HG02870 (cell line): ENCODE data around the gene CFAP221.
A peak's percentile ranks its signal among the peaks of the same experiment; 100 is the strongest.

ENCODE experiments used
- ATAC-seq: cut with Tn5 transposase; IDR thresholded peaks from one replicate; pipeline ENCODE4 v1.9.1; 2021; ENCODE audit warnings: mild to moderate bottlenecking, moderate library complexity; ENCODE audit not compliant: unreplicated experiment

The CFAP221 gene

GRCh38 chr2:119641562-119642258 is 97.5 kb downstream of the CFAP221 start:
- peak; percentile 93 for ATAC-seq

- no peak for ATAC-seq
Observed at GRCh38 chr2:119644186-119644585, 99.9 kb downstream of the CFAP221 start.

GRCh38 chr2:119645173-119645855 is 101.1 kb downstream of the CFAP221 start:
- ATAC-seq: no peak

- no peak for ATAC-seq
Observed at GRCh38 chr2:119646149-119646548, 101.9 kb downstream of the CFAP221 start.

- peak; percentile 63 for ATAC-seq
Observed at GRCh38 chr2:119647440-119648169, 103.4 kb downstream of the CFAP221 start.

DNA sequence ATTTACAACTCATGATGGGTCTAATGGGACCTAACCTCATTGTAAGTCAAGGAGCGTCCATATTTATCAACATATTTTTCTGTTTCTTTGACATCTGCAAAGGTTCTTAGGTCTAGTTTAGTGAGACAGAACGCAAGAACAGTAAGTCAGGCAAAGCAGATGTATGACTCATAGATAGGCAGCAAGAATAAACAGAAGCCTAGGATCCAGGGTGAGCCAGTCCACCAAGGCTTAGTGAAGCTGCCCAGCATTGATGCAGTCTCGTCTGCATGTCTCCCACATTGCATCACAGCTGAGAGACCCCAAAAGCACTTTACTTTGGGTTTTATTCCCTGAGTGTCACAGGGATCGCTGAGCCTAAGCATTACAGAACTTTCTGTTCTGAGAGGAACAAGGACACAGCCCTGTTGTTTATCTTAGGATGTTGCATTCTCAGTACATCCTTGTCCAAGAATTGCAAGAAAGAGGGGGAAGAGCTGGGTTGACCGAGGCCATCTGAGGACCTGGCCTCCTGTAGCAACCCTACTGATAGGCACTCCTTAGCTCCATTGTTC is 105.2 kb downstream of the CFAP221 start:
- ATAC-seq: no peak

GRCh38 chr2:119650206-119650605 is 106.0 kb downstream of the CFAP221 start:
- no peak for ATAC-seq

DNA sequence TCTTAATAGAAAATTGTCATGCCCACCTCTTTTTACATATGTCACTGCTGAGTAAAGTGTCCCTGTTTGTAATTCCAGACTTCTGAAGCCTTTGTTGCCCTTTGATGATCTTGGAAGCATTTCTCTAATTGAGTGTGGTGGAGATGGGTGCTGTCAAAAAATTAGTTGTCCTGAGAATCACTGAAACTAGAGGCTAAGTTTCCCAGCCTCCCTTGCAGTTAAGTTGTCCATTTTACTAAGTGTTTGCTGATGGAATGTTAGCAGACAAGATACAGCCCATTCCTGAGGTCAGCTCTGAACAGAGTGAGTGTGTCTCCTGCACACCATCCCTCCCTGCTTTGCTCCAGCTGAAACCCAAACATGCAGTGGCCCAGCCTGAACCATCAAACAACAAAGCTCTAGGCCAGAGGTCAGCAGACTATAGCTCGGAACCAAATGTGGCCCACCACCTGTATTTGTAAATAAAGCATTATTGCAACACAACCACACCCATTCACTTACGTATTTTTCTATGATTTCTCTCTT is 106.7 kb downstream of the CFAP221 start:
- ATAC-seq: no peak

DNA sequence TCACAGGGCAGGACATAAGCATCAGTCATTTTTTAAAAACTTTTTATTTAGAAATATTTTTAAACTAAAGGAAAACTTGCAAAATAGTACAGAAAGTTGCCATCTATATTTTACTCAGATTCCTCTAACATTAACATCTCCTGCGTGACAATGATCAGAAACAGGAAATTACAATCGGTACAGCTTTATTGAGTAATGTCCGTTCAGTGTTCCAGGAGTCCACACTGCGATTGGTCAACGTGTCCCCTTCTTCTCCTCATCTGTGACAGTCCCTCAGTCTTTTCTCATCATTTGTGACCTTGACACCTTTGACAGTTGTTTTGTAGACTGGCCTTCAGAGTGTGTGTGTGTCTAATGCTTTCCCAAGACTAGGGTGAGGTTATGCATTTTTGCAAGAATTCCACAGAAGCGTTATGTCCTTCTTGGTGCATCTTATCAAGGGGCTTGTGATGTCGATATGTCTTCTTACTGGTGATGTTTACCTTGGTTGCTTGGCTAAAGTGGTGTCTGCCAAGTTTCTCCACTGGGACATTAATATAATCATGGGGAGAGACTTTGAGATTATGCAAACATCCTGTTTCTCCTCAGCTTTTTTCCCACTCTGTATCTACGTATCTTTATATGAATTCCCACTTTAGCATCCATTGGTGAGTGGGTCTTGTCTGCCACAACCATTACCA is 113.4 kb downstream of the CFAP221 start:
- no peak for ATAC-seq

GRCh38 chr2:119659601-119660342 is 115.5 kb downstream of the CFAP221 start:
- ATAC-seq: no peak

DNA sequence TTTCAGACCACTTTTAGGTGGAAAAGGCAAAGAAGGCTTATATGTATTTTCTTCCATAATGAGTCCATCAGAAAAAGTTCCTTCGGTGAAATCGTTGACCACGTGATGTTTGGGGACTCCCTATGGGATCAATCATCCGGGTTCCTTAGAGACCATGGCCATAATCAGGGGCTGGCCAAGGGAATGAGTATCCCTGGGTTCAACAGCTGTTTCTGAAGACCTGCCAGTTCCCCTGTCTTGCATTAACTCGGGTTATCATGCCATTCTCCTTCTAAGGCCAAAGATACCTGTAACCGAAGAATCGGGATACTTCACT is 116.1 kb downstream of the CFAP221 start:
- no peak for ATAC-seq

DNA sequence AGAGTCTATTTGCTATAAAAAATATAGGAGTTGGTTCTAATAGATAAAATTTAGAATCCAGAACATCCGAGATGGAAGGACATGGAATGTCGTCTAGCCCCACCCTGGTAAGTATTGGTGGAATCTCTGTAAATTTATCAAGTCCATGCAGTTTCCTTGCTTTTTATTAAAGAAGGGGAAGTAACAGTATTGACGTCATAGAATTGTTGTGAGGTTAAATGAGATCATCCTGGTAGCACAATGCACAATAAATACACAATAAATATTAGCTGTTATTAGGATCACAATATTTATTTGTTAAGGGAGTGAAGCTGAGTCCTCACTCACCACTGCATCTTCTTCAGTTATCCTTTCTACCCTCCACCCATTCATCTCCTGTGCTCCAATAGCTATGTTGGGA is 118.0 kb downstream of the CFAP221 start:
- ATAC-seq: no peak

DNA sequence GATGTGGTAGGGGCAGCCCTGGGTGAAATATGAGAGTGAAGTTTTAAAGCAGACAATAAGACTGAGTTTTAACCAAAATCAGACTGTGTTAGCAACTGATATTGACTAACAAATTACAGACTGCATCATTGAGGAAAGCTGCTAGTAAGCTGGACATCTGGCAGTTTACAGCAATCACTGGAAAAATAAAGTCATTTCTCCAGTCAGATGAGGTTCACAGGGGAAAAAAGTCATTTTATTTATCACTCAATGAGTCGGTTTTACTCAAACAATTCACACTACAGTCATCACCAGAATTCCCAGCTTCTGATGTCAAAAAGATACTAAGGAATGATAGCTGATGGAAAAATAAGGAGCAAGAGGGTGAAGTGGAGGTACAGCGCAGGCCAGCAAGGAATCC is 124.3 kb downstream of the CFAP221 start:
- ATAC-seq: no peak

- ATAC-seq: no peak
Observed at GRCh38 chr2:119671016-119671415, 126.8 kb downstream of the CFAP221 start.

- no peak for ATAC-seq
Observed at GRCh38 chr2:119671752-119672151, 127.5 kb downstream of the CFAP221 start.

DNA sequence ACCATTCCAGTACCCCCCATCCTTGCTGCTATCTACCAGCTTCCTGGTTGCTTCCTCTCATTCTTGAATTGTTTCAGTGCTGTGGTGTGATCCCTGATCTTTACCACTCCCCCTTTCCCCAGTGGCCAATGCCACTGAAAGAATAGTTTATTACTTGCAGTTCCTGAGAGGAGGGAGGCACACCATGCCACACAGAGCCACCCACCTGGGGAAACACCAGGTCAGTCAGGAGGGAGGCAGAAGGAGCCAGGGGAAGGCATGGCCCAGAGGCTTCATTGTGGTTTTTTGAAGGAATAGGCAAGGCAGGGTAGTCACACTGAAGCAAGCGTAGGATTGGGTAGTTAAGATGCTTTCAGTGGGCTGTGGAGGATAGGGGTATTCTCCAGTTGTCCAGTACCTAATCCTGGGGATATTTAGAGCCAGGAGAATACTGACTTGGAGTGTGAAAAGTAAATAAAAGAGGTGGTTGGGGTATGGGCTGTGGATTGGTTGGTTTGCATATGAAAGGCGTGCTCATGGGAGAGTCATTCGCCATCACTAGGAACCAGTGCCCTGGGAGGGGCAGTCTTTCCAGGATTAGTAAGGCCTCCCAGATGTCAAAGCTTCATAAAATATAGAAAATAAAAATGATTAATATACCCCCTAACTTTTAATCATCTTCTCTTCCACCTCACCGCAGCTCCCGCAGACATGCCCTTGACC is 128.1 kb downstream of the CFAP221 start:
- ATAC-seq: no peak

DNA sequence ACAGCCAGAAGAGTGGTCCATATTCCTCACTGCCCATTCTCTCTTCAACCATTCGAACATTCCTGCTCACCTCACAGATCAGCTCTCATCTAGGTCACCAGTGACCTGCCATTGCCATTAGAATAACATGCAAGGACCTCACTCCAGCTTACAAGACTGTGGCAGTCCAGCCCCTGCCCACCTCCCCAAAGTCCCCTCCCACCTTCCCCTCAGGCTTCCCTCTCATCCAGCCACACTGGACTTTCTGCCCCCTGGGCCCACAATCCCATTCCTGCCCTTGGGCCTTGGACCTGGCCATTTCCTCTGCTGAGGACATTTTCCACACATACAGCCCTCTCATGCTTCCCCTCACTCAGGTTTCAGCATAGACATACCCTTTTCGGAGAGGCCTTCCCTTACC is 129.5 kb downstream of the CFAP221 start:
- ATAC-seq: no peak

GRCh38 chr2:119674711-119675500 is 130.7 kb downstream of the CFAP221 start:
- no peak for ATAC-seq
